Left ventricle myocardium superior (tissue), 1 donor: Measurements from ENCODE around the gene CCDC89. TPM values are rescaled to one million over a fixed set of nuclear protein-coding genes. Genes with fewer than 3 reads are reported as not detected.
"Not testable (repeated sequence)": the region's sequence is repeated elsewhere in the genome, so short reads cannot be mapped to it uniquely, and the experiment has no call there.

Experiments used
- ATAC-seq: fragments of 200-7000 bp; cut with Tn5 transposase; one replicate; pipeline ENCODE4 v1.9.1; 2020; ENCODE audit warnings: mild to moderate bottlenecking, moderate library complexity
- DNase-seq: peaks from one replicate; pipeline ENCODE4 v3.0.0-alpha.2; 2020
- intact Hi-C: fragments of 100-400 bp; cut with micrococcal nuclease; formaldehyde crosslinking; loops from one replicate; pipeline ENCODE4 v1.11.0; 2022
- total RNA-seq: library from RNA; stranded (reverse); fragmentation: NEBNext Ultra II Directional; extraction: Animal tissue kit (Norgen Biotek cat#: 25700); gene quantifications from one replicate; pipeline ENCODE4 v1.2.1, GENCODE V29; 2021
- donor health status: DM: no; HTN: yes; CAD: no; lungs with severe emphysema.

CCDC89 gene
- total RNA-seq, 1 donor from 2014 or later: 0.30 TPM

DNA sequence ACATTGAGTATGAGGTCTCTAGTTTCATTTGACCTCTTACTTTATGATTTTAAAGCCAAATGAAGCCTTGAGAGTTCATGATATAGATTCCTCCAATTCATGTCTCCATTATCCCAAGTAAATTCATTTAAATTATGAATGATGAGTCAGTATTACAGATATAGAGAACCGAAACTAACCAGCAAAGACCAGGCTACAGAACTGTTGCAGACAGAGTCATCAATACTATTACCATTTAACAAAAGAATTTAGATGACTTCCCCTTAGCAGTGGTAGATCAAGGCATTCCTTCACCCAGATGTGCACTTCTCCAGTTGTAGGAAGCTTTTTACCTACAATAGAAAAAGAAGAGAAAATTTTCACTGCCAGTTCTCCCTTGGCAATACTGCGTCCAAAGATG, 11.8 kb upstream of the CCDC89 start:
- DNase-seq: no peak
- intact Hi-C loops: loop anchor here (10.0 kb wide), 1 partner anchor 127 kb away; no protein-coding TSS in a partner anchor
- no peak for ATAC-seq

DNA sequence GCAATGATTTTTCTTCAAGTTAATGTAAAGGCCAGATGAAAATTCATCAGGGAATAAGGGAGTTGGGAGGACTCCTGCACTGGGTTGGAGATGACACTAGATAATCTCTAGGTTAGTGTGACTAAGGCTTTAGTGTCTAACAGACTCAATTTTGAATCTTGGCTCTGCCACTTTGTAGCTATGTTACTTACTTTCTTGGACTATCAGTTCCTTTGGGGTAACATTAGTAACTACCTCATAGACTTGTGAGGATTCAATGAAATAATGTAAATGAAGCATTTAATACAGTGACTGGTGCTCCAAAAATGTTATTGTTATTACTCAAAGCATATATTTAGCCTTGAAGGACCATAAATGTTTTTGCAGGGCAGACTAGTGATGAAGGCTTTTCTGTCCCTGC, 9.6 kb upstream of the CCDC89 start:
- intact Hi-C loops: loop anchor here (10.0 kb wide), 1 partner anchor 129 kb away; no protein-coding TSS in a partner anchor
- DNase-seq: no peak
- ATAC-seq: no peak

DNA sequence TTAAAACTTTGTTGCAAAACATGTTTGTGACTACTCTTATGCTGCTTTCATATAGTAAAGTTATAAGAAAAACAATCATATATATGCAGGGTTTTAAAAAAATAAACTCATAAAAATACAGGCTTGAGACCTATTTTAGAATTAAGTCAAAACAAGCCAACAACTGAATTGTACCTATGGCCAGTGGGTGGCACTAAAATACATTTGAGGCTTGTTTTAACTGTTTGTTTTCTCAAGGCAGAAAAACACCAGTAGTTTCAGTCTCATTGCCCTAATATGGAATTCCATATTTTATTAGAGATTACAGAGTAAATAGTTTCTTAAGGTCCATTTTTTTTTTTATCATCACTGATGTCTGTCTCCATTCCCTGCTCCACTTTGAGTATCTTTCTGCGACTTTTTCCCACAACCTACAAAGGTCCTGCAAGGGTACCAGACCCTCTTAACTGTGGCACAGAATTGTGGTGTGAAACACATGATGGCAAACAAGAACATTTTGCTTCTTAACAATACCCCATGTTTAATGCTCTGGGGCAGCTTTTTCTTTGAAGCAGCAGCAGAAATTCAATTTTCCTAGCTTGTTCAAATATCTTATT, 8.5 kb upstream of the CCDC89 start:
- intact Hi-C loops: loop anchor here (10.0 kb wide), 1 partner anchor 130 kb away; no protein-coding TSS in a partner anchor
- ATAC-seq: no peak

DNA sequence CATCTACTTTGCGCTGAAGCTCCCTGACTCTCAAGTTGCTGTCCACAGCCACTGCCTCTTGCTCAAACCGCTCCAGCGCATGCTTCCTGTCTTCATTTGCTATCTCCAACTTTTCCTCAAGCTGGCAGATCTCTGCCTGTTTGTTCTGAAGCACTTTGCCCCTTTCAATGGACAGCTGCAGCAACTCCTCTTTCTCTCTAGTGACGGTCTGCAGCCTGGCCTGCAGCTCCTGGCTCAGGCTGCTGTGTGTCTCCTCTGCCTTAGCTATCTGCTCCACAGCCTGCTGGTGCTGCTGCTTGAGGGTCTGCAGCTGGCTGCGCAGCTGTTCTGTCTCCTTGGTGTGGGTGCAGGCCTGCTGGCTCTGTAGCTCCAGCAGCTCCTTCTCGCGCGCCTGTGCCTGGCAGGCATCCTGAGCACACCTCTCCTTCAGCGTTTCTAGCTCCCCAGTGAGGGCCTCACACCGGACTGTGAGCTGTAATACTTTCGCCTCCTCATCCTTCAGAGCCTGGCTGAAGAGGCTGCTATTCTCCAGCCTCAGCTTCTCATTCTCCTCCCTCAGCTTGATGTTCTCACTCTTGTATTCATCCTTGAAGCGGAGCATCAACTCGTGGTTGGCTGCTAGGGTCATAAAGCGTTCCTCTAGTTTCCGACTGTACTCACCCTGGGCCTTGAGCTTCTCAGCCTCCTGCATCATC, 723 bp downstream of the CCDC89 start:
- intact Hi-C loops: no loop called here
- ATAC-seq: peak; percentile 20

More for the DNA sequence above, 8.5 kb upstream of the CCDC89 start:
- no peak for DNase-seq

DNA sequence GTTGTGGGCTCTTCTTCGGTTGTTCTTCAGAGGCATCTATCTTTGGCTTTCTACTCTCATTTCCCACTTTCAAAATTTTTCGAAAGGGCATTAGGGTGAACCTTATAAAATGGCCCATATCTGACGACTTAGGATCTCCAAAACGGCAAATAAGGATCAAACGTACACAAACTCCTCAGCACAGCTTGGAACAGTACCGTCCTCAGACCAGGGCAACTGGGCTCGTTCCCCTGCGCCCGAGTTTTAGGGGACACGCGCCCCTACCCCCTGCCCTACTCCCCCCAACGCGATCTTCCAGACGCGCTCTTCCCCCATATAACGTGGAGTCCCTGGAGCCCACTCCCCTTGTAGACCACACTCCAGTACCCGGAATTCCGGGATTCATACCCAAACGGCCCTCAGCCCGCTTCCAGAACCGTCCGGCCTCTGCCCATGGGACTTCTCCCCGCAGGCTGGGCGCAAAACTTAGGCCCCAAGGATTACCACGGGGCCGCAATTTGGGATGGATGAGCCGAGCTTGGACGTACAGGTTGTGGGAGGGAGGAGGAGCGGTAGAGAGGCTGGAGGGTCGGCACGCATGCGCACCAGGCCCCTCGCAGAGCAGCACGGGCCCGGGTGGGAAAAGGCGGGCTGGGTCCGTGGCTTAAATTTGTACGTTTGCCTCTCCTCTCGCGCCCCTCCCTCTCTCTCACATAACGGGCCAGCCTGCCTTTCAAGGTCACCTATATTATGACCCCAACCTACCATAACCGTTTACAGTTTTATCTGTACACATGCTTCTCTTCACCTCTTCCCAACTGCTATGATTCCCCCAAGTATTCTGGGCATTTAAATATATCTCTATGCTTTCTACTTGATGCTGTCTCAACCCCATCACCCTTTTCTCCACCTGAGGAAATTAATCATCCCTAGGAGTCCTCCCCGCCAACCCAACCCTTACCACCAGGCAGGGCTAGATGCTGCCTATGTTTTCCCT, 3.4 kb downstream of the CCDC89 start:
- peak; percentile 88 for DNase-seq
- peak; percentile 76 for ATAC-seq
- intact Hi-C loops: no loop called here

More for the DNA sequence above, 723 bp downstream of the CCDC89 start:
- peak; percentile 45 for DNase-seq

DNA sequence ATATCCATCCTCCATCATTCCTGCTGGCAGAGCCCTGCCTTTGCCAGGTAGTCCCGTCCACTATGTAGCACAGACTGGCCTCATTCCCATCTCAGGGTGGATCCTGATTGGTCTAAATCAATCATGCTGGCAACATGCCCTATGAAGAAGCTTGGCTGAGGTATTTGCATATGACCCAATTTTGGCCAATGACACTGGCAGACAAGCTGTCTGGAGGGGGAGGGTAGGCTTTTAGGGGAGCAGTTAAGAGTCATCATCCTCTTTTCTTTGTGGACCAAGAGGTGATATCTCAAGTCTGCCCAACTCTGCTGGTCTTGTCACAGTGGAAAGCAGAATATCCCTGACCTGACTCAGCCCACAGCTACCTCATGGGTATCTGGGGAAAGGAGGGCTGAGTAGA, 5.1 kb downstream of the CCDC89 start:
- intact Hi-C loops: no loop called here
- no peak for DNase-seq
- no peak for ATAC-seq

DNA sequence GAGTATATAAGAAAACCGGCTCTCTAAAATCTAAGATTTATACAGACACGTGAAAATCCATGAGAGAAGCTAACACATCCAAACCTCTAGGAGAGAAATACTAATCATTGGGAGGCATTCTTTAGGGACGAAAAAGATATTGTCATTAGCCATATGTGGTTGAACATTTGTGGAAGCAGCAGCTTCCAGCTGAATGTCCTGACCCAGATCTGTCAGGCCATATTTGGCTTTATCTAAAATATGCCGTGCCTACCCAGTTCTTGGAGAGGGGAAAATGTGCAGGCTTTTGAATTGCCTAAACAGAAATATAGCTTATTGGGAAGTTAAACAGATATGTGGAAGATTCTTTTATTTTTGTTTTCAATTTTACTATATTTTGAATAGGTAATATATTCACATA, 6.4 kb downstream of the CCDC89 start:
- intact Hi-C loops: no loop called here
- DNase-seq (no peak), ATAC-seq (no peak)

DNA sequence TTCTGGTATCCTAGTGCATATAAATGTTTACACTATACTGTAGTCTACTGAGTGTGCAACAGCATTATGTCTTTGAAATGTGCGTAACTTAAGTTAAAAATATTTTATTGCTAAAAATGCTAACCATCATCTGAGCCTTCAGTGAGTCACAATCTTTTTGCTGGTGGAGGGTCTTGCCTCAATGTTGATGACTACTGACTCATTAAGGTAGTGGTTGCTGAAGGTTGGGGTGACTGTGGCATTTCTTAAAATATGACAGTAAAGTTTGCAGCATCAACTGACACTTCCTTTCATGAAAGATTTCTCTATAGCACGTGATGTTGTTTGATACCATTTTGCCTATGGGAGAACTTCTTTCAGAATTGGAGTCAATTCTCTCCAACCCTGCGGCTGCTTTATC, 12.6 kb downstream of the CCDC89 start:
- intact Hi-C loops: no loop called here
- ATAC-seq: no peak
- no peak for DNase-seq

DNA sequence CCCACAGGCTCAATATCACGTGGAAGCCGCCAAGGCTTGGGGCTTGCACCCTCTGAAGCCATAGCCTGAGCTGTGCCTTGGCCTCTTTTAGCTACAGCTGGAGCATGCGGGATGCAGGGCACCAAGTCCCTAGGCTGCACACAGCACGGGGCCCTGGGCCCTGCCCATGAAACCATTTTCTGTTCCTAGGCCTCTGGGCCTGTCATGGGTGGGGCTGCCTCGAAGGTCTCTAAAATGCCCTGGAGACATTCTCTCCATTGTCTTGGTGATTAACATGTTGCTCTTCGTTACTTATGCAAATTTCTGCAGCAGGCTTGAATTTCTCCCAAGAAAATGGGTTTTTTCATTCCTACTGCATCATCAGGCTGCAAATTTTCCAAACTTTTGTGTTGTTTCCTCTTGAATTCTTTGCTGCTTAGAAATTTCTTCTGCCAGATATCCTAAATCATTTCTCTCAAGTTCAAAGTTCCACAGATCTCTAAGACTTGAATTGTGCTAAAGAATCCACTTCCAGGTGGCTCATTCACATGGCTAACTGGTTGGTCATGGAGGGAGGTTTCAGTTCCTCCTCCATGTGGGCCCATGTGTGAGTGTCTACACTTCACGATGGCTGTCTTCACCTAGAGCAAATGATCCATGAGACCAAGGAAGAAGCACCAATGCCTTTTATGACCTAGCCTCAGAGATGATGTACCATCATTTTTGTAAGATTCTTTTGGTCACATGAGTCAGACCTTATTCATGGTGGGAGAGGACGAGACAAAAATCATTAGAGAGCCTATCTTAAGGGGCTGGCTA, 13.7 kb downstream of the CCDC89 start:
- intact Hi-C loops: no loop called here
- DNase-seq (no peak), ATAC-seq (no peak)

DNA sequence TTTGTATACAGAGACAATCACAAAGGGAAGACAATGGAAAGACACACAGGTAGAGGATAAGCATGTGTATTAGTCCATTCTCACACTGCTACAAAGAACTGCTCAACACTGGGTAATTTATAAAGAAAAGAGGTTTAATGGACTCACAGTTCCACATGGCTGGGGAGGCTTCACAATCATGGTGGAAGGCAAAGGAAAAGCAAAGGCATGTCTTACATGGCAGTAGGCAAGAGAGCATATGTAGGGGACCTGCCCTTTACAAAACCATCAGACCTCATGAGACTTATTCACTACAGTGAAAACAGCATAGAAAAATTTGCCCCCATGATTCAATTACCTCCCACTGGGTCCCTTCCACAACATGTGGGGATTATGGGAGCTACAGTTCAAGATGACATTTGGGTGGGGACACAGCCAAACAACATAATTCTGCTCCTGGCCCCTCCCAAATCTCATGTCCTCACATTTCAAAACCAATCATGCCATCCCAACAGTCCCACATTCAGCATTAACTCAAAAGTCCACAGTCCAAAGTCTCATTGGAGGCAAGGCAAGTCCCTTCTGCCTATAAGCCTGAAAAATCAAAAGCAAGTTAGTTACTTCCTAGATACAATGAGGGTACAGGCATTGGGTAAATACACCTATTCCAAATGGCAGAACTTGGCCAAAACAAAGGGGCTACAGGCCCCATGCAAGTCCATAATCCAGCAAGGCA, 14.9 kb downstream of the CCDC89 start:
- DNase-seq, intact Hi-C loops, ATAC-seq: not testable (repeated sequence)

DNA sequence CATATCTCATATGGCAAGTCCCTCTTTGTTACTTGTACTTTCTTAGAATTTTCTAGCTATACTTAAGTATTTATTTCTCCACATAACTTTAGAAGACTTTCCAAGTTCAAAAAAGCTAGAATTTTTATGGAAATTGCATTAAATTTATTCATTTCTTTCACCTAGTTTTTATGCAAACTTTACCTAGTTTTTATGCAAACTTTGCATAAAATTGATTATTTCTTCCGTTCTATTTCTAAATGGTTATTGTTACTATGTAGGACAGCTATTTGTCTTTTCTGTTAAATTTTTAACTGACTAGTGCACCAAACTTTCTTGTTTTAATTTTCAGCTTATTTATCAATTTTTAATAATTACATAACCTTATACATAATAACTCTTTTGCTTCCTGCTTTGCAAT, 17.8 kb downstream of the CCDC89 start:
- ATAC-seq: no peak
- intact Hi-C loops: no loop called here
- DNase-seq: no peak

DNA sequence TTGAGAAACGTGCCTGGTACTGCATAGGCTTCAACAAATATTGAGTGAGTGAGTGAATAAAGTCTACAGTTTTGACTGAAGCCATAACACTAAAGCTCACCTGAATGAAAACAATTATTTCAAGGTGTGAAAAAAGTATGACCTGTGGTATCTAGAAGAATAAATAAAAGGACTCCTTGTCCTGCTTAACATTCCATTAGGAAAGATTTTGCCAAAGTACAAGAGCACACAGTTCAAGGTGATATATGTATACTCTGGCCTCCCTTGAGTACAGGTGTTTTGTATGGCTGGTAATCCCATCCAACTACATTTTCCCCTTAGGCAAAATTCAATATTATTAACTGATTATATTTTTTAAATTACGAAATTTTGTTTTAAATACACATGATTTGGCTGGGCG, 19.3 kb downstream of the CCDC89 start:
- ATAC-seq (no peak), DNase-seq (no peak)
- intact Hi-C loops: no loop called here

DNA sequence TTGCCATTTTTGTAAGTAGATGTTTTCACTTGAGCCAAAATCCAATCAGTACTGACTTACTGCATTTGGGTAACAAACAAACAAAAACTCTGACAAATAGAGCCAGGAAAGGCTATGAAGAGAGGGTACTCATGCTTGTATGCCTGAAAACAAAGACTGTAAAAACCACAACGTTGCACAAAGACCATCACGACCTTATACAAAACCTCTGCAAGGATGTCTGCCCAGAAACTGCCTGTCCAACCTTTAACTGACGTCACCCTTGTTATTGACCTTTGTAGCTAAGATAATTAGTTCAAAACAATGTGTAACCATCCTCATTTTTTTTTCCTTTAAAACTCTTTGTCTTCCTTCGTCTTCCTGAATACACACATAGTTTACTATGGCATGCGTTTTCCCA, 20.3 kb downstream of the CCDC89 start:
- ATAC-seq: no peak
- intact Hi-C loops: no loop called here
- DNase-seq: no peak

DNA sequence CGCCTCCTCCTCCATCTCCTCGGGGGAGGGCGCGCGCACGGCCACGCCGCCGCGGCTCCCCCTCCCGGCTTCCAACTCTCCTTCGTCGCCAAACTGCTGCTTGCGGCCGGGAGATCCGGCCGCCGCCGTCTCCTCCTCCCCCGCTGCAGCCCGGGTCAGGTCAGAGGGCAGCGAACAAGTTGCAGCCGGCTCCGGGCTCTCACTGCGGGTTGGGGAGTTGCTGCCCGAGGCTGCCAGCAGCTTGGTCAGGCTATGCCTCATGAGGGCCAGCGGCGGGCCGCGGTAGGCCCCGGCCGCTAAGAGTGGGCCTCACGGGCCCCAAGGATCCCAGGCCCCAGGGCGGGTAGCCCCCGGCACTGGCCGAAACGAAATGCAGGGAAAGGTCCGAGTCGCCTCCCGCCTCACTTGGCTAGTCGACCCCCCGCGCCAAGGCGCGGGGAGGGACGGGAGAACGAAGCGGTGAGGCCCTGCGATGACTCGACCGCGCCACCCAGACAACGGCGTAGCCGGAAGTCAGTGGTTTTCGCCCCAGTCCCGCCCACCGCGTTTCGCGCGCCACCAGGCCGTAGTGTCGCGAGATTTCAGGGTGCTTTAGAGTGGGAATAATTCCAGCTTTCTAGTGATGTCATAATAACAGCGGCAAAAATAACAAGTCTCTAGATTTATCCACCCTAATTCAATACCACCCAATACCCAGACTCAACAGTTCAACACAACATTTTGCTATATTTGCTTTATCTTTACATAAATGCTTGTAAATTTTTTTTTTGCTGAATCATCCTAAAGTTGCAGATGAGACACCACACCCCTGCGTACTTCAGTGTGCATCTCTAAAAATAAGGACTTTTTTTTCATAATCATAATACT, 21.1 kb downstream of the CCDC89 start, which contains the start of gene CREBZF:
Gene CREBZF (minus strand): TSS at position 515 of the 867 bp plus-strand sequence. CDS start 254 bp downstream, at position 261.
- peak; percentile 96 for DNase-seq
- peak; percentile 97 for ATAC-seq
- intact Hi-C loops: loop anchor here (5.0 kb wide), 1 partner anchor 38 kb away; the partner anchor contains the start of genes DLG2 and TMEM126B

DNA sequence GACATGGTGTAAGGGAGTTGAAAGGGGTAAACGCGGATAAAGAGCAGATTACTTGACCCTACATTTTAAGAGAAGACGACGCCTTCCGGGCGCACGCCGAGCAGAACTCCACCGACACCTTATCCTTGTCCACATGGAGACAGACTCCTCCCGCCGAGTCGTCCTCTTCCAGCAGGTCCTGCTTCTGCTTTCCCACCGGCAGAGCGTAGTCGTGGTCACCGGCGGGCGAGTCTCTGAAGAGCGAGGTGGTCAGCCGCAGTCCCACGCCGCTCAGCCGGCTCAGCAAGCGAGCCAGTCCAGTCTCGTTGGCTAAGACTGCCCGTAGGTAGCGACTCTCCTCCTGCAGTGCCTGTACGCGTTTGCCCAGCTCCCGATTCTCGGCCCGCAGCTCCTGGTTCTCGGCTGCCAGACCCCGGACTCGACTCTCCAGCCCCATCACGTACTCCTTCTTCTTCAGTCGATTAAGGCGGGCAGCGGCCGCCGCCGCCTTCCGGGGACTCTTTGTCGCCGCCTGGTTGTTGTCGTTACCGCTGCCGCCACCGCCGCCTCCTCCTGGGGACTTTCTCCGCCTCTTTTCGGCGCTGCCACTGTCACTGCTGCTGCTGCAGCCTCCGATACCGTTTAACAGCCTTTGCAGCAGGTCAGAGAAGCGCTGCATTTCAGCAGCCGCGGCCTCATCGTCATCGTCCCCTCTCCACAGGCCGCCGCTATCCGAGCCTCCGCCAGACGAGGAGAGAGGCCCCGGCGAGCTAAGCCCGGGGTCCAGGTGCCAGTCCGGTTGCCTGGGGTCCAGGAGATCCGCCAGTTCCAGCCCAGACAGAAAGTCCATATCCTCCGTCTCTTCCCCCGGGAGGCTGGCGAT, 22.0 kb downstream of the CCDC89 start:
- peak; percentile 88 for DNase-seq
- intact Hi-C loops: loop anchor here (5.0 kb wide), 1 partner anchor 37 kb away; the partner anchor contains the start of genes DLG2 and TMEM126B
- ATAC-seq: peak; percentile 84
